ENCODE results near the gene SLC12A7.
"Not testable (repeated sequence)": the region's sequence is repeated elsewhere in the genome, so short reads cannot be mapped to it uniquely, and the experiment has no call there.

SLC12A7 gene

GRCh38 chr5:1111727-1112289 lies at the start of gene SLC12A7:
Gene SLC12A7, minus strand, starts transcription at chr5:1112063. Its CDS starts 72 bp downstream, at chr5:1111991.
- peak; percentile 60 for DNase-seq (ENCODE audit: low read depth)

- DNase-seq (ENCODE audit: low read depth), result no peak
Measured at GRCh38 chr5:1161108-1161832, 49.4 kb upstream of the SLC12A7 start.

- DNase-seq (ENCODE audit: low read depth), result no peak
Measured at GRCh38 chr5:1159774-1160406, 48.0 kb upstream of the SLC12A7 start.

- DNase-seq (ENCODE audit: low read depth), result no peak
Measured at GRCh38 chr5:1159341-1159675, 47.4 kb upstream of the SLC12A7 start.

- no peak for DNase-seq (ENCODE audit: low read depth)
Measured at GRCh38 chr5:1158647-1159340, 46.9 kb upstream of the SLC12A7 start.

- DNase-seq (ENCODE audit: low read depth), result not testable (repeated sequence)
Measured at GRCh38 chr5:1157461-1157986, 45.7 kb upstream of the SLC12A7 start.

- DNase-seq (ENCODE audit: low read depth), result no peak
Measured at GRCh38 chr5:1156754-1157460, 45.0 kb upstream of the SLC12A7 start.

- no peak for DNase-seq (ENCODE audit: low read depth)
Measured at GRCh38 chr5:1156033-1156753, 44.3 kb upstream of the SLC12A7 start.

GRCh38 chr5:1155191-1156032 lies 43.5 kb upstream of the SLC12A7 start:
- no peak for DNase-seq (ENCODE audit: low read depth)

GRCh38 chr5:1153428-1153827 lies 41.6 kb upstream of the SLC12A7 start:
- DNase-seq (ENCODE audit: low read depth), result no peak

- DNase-seq (ENCODE audit: low read depth), result no peak
Measured at GRCh38 chr5:1152771-1153282, 41.0 kb upstream of the SLC12A7 start.

- no peak for DNase-seq (ENCODE audit: low read depth)
Measured at GRCh38 chr5:1152156-1152555, 40.3 kb upstream of the SLC12A7 start.

GRCh38 chr5:1151316-1151715 lies 39.5 kb upstream of the SLC12A7 start:
- DNase-seq (ENCODE audit: low read depth), result no peak

- no peak for DNase-seq (ENCODE audit: low read depth)
Measured at GRCh38 chr5:1150866-1151265, 39.0 kb upstream of the SLC12A7 start.

GRCh38 chr5:1144638-1145396 lies 33.0 kb upstream of the SLC12A7 start:
- DNase-seq (ENCODE audit: low read depth), result no peak

- DNase-seq (ENCODE audit: low read depth), result no peak
Measured at GRCh38 chr5:1144089-1144488, 32.2 kb upstream of the SLC12A7 start.

GRCh38 chr5:1143670-1143951 lies 31.7 kb upstream of the SLC12A7 start:
- DNase-seq (ENCODE audit: low read depth), result no peak

GRCh38 chr5:1142886-1143669 lies 31.2 kb upstream of the SLC12A7 start:
- DNase-seq (ENCODE audit: low read depth), result no peak

- DNase-seq (ENCODE audit: low read depth), result no peak
Measured at GRCh38 chr5:1141834-1142233, 30.0 kb upstream of the SLC12A7 start.
